ENCODE measurements around the gene CRIM1. TPM values are rescaled to one million over a fixed set of nuclear protein-coding genes. Genes with fewer than 3 reads are reported as not detected.

Gene CRIM1
- total and polyA plus RNA-seq, 2 experiments from 2014 or later = 10.5 to 36.4 TPM

GRCh38 chr2:36560726-36561125, 205.1 kb downstream of the CRIM1 start:
- Histone ChIP-seq H3K36me3 (ENCODE audit: insufficient read depth) (no peaks in the 10 kb centered on the region), H3K4me2 (no peak overlapping the region), H3K27me3 (ENCODE audit: insufficient read depth) (no peaks in the 10 kb centered on the region), H3K4me3 (no peak overlapping the region), H4K20me1 (replicated peaks; ENCODE audit: insufficient read depth) (no peaks in the 10 kb centered on the region), H3F3A (replicated peaks; ENCODE audit: low read depth) (no peaks in the 10 kb centered on the region), H3K4me1 (ENCODE audit: insufficient read depth) (peaks cover 21% of the 10 kb centered on the region), H3K79me2 (replicated peaks; ENCODE audit: insufficient read depth) (no peaks in the 10 kb centered on the region; the same call in 1 of the 2 replicates), H2AFZ (no peak overlapping the region), H3K9me2 (ENCODE audit: insufficient read depth) (no peaks in the 10 kb centered on the region), H3K27ac (ENCODE audit: low read depth) (no peak overlapping the region)
- DNase-seq (ENCODE audit: low spot score) (no peak), ATAC-seq (no peak)
- Mint-ChIP-seq H3K4me3 (no peak overlapping the region), H3K27me3 (ENCODE audit: insufficient read depth, low read depth, poor library complexity) (peaks cover 6% of the 10 kb centered on the region), H3K9me3 (no peaks in the 10 kb centered on the region; the same call in 2 of the 3 replicates), H3K27ac (no peak overlapping the region), H3K4me1 (peaks cover 51% of the 10 kb centered on the region), H3K36me3 (ENCODE audit: low read depth) (peaks cover 9% of the 10 kb centered on the region; the same call in 1 of the 3 replicates)
- TF ChIP-seq ZNF114 (CRISPR knock-in tag; IDR thresholded peaks at IDR 0.05) (no peak), ZNF462 (CRISPR knock-in tag; IDR thresholded peaks at IDR 0.05) (no peak), NANOG (IDR thresholded peaks at IDR 0.05; ENCODE audit: borderline replicate concordance) (no peak), ETS1 (IDR thresholded peaks at IDR 0.05) (no peak), EZH2phosphoT487 (IDR thresholded peaks at IDR 0.05; ENCODE audit: unreplicated experiment) (no peak), REST (IDR thresholded peaks at IDR 0.05; ENCODE audit: unreplicated experiment) (no peak), STAT1 (IDR thresholded peaks at IDR 0.05; ENCODE audit: unreplicated experiment) (no peak), JUNB (IDR thresholded peaks at IDR 0.05; ENCODE audit: unreplicated experiment) (no peak), ZNF331 (CRISPR knock-in tag; IDR thresholded peaks at IDR 0.05; ENCODE audit: low read depth) (no peak), CTCF (conservative IDR thresholded peaks at IDR 0.05; ENCODE audit: low read depth in 2 of 2) (no peak), EZH2 (IDR thresholded peaks at IDR 0.05; ENCODE audit: low read depth, unreplicated experiment) (no peak), POLR2AphosphoS5 (IDR thresholded peaks at IDR 0.05; ENCODE audit: low read depth) (no peak), CREB1 (CRISPR knock-in tag; IDR thresholded peaks at IDR 0.05; ENCODE audit: low read depth) (no peak)
